ENCODE data around the gene AXL. TPM values are rescaled to one million over a fixed set of nuclear protein-coding genes. Genes with fewer than 3 reads are reported as not detected.
A peak's percentile ranks its signal among the peaks of the same experiment; 100 is the strongest.

The AXL gene
- total RNA-seq, 6 experiments from 2014 or later = 5.7 to 20.3 (median 10.2) TPM

- DNase-seq (no peak), ATAC-seq (no peak)
- Histone ChIP-seq H3K36me3 (peaks cover 0 to 19% (median 10%) of the 10 kb centered on the region in 4 donors), H3K27ac (peak overlapping the region in 1 of 3 donors; percentile 98), H3K4me3 (peak overlapping the region; percentile 69 to 97 (median 90)), H3K27me3 (no peaks in the 10 kb centered on the region), H3K9me3 (no peaks in the 10 kb centered on the region), H3K4me1 (peaks cover 0 to 27% (median 13%) of the 10 kb centered on the region in 4 donors)
- 58% methylated on average over 5 of the region's 5 CpGs for WGBS (ENCODE audit: insufficient coverage, low coverage, low lambda C conversion rate, missing lambda C conversion rate)
- TF ChIP-seq POLR2A (IDR thresholded peaks at IDR 0.05) (no peak), CTCF (IDR thresholded peaks at IDR 0.05) (no peak)
- intact Hi-C loops (cut with DNase I) = no loop called here
These were observed 92.0 kb downstream of the AXL start for GRCh38 chr19:41311072-41311471.

Small RNA genes lying within 50 kb of the gene (small RNA-seq; reads per million reads assigned to genes)
- 0 to 0.65 reads per million in 2 experiments for gene RN7SL34P

Other genes starting within 250 kb of the AXL start
- gene CYP2B6, start 227.9 kb upstream of the AXL start, total RNA-seq = 1,000 to 10,000 TPM in 1 of 6 experiments, 100 to 1,000 TPM in 3, 1 to 10 TPM in 2; 7.9 to 5,721 (median 385) TPM
- gene CYP2A13, start 130.8 kb upstream of the AXL start, total RNA-seq = 10 to 100 TPM in 1 of 6 experiments, 1 to 10 TPM in 1, under 1 TPM in 1, not detected in 3; 0.73 to 15.8 (median 2.1) TPM
- not detected for gene CYP2F1, start 104.8 kb upstream of the AXL start, total RNA-seq
- gene CYP2S1, start 26.0 kb upstream of the AXL start, total RNA-seq = 1 to 10 TPM in 3 of 6 experiments, under 1 TPM in 3; 0.54 to 1.9 (median 0.99) TPM
- 10 to 100 TPM; 53.5 to 70.0 (median 61.8) TPM for gene HNRNPUL1, start 45.1 kb downstream of the AXL start, total RNA-seq
- gene CCDC97, start 90.9 kb downstream of the AXL start, total RNA-seq = 1 to 10 TPM; 4.6 to 7.2 (median 6.9) TPM
- gene TGFB1, start 134.7 kb downstream of the AXL start, total RNA-seq = 10 to 100 TPM in 2 of 6 experiments, 1 to 10 TPM in 4; 4.9 to 19.1 (median 8.5) TPM
- gene B9D2, start 144.9 kb downstream of the AXL start, total RNA-seq = 1 to 10 TPM; 1.7 to 4.4 (median 2.6) TPM
- gene TMEM91, start 157.3 kb downstream of the AXL start, total RNA-seq = 1 to 10 TPM; 1.8 to 4.1 (median 3.0) TPM
- gene EXOSC5, start 178.1 kb downstream of the AXL start, total RNA-seq = 10 to 100 TPM in 5 of 6 experiments, 1 to 10 TPM in 1; 6.1 to 26.6 (median 14.1) TPM
- gene BCKDHA, start 178.6 kb downstream of the AXL start, total RNA-seq = 10 to 100 TPM; 32.1 to 68.7 (median 48.9) TPM
- 1 to 10 TPM in 1 of 6 experiments, under 1 TPM in 5; 0.50 to 1.2 (median 0.63) TPM for gene B3GNT8, start 208.2 kb downstream of the AXL start, total RNA-seq
- 10 to 100 TPM; 18.9 to 30.5 (median 22.5) TPM for gene DMAC2, start 220.7 kb downstream of the AXL start, total RNA-seq
- not detected for gene ERICH4, start 223.9 kb downstream of the AXL start, total RNA-seq

Measured in right lobe of liver (tissue), 6 donors.